Naive B cell (primary cell): ENCODE measurements around the gene TRPM7. TPM values are rescaled to one million over a fixed set of nuclear protein-coding genes. Genes with fewer than 3 reads are reported as not detected.
A peak's percentile ranks its signal among the peaks of the same experiment; 100 is the strongest.
"Not testable (repeated sequence)": the region's sequence is repeated elsewhere in the genome, so short reads cannot be mapped to it uniquely, and the experiment has no call there.

Experiments
- ATAC-seq, 2 donors: fragments of 150-1000 bp; cut with Tn5 transposase; 2 replicates each; pipeline ENCODE4 v1.10.0; 2021; ENCODE audit warnings: low read depth in 2 of 2, mild to moderate bottlenecking in 2 of 2, moderate library complexity in 2 of 2
- DNase-seq: peaks from one replicate; pipeline ENCODE4 v3.0.0; 2022
- H3K27ac Mint-ChIP-seq, 6 donors: one replicate each; pipeline ENCODE4 v1.8.0; 2020 to 2022; ENCODE audit warnings: mild to moderate bottlenecking in 6 of 6, mixed read lengths in 6 of 6, moderate library complexity in 5 of 6, inconsistent platforms in 2 of 6
- H3K27me3 Mint-ChIP-seq, 3 donors: one replicate each; pipeline ENCODE4 v1.8.0; 2021 to 2022; ENCODE audit warnings: mixed read lengths in 3 of 3, mild to moderate bottlenecking in 1 of 3
- H3K36me3 Mint-ChIP-seq, 2 donors: one replicate each; pipeline ENCODE4 v1.8.0; 2020 to 2022; ENCODE audit warnings: mixed read lengths in 2 of 2, inconsistent platforms in 1 of 2, mild to moderate bottlenecking in 1 of 2
- H3K4me1 Mint-ChIP-seq, 3 donors: one replicate each; pipeline ENCODE4 v1.8.0; 2020 to 2022; ENCODE audit warnings: mixed read lengths in 3 of 3, inconsistent platforms in 1 of 3, mild to moderate bottlenecking in 1 of 3, moderate library complexity in 1 of 3
- H3K4me3 Mint-ChIP-seq, 8 donors: one replicate each; pipeline ENCODE4 v1.8.0; 2020 to 2022; ENCODE audit warnings: mild to moderate bottlenecking in 8 of 8, mixed read lengths in 8 of 8, moderate library complexity in 8 of 8, inconsistent platforms in 2 of 8
- H3K9me3 Mint-ChIP-seq, 7 donors: one replicate each; pipeline ENCODE4 v1.8.0; 2020 to 2022; ENCODE audit warnings: mixed read lengths in 7 of 7, mild to moderate bottlenecking in 5 of 7, inconsistent platforms in 2 of 7, moderate library complexity in 1 of 7
- polyA plus RNA-seq, 6 donors: library from polyadenylated mRNA; unstranded; fragments of 300-500 nt; fragmentation: Illumina TruSeq; gene quantifications; one replicate each; pipeline ENCODE4 v1.2.3, GENCODE V29; 2021; ENCODE audit warnings: low read depth in 6 of 6

TRPM7 gene
- polyA plus RNA-seq, 6 donors from 2014 or later: 12.8 to 23.3 (median 17.0) TPM

GRCh38 chr15:50577492-50577891, 109.1 kb downstream of the TRPM7 start:
- Mint-ChIP-seq H3K9me3 (no peaks in the 10 kb centered on the region), H3K4me3 (no peak overlapping the region), H3K36me3 (peaks cover 6 to 27% of the 10 kb centered on the region in 2 donors), H3K27me3 (no peaks in the 10 kb centered on the region), H3K27ac (peak overlapping the region in 3 of 6 donors; percentile 44 to 73 (median 62)), H3K4me1 (no peaks in the 10 kb centered on the region)
- DNase-seq (no peak), ATAC-seq (no peak)

- H3K9me3 Mint-ChIP-seq: no peaks in the 10 kb centered on the region
- no peaks in the 10 kb centered on the region for H3K27me3 Mint-ChIP-seq
- peak overlapping the region in 2 of 6 donors; percentile 1 to 44 for H3K27ac Mint-ChIP-seq
- H3K36me3 Mint-ChIP-seq: peaks cover 0 to 20% of the 10 kb centered on the region in 2 donors
- H3K4me3 Mint-ChIP-seq: no peak overlapping the region
- DNase-seq: no peak
- no peak for ATAC-seq
- H3K4me1 Mint-ChIP-seq: no peaks in the 10 kb centered on the region
Observed at GRCh38 chr15:50576166-50576565, 110.4 kb downstream of the TRPM7 start.

- not testable (repeated sequence) for H3K4me3 Mint-ChIP-seq, DNase-seq, H3K9me3 Mint-ChIP-seq, H3K27me3 Mint-ChIP-seq, ATAC-seq, H3K4me1 Mint-ChIP-seq
- peak overlapping the region in 1 of 6 donors; percentile 10 for H3K27ac Mint-ChIP-seq
- peaks cover 7 to 20% of the 10 kb centered on the region in 2 donors for H3K36me3 Mint-ChIP-seq
Observed at GRCh38 chr15:50573842-50574241, 112.8 kb downstream of the TRPM7 start.

- no peaks in the 10 kb centered on the region for H3K4me1 Mint-ChIP-seq
- H3K4me3 Mint-ChIP-seq: no peak overlapping the region
- no peaks in the 10 kb centered on the region for H3K27me3 Mint-ChIP-seq
- no peak for ATAC-seq
- peaks cover 15 to 18% of the 10 kb centered on the region in 2 donors for H3K36me3 Mint-ChIP-seq
- H3K27ac Mint-ChIP-seq: peak overlapping the region in 1 of 6 donors; percentile 1
- no peak for DNase-seq
- H3K9me3 Mint-ChIP-seq: no peaks in the 10 kb centered on the region
Observed at GRCh38 chr15:50563756-50564155, 122.8 kb downstream of the TRPM7 start.

GRCh38 chr15:50562735-50563640, 123.6 kb downstream of the TRPM7 start:
- Mint-ChIP-seq H3K4me1 (no peaks in the 10 kb centered on the region), H3K27me3 (no peaks in the 10 kb centered on the region), H3K4me3 (no peak overlapping the region), H3K27ac (peak overlapping the region; percentile 3 to 89 (median 46)), H3K36me3 (peaks cover 15 to 18% of the 10 kb centered on the region in 2 donors), H3K9me3 (no peaks in the 10 kb centered on the region)
- no peak for DNase-seq
- ATAC-seq: no peak

GRCh38 chr15:50558012-50558411, 128.6 kb downstream of the TRPM7 start:
- H3K4me3 Mint-ChIP-seq: no peak overlapping the region
- peak overlapping the region in 1 of 6 donors; percentile 54 for H3K27ac Mint-ChIP-seq
- ATAC-seq: no peak
- no peaks in the 10 kb centered on the region for H3K9me3 Mint-ChIP-seq
- H3K4me1 Mint-ChIP-seq: peaks cover 0 to 10% (median 0%) of the 10 kb centered on the region in 3 donors
- H3K36me3 Mint-ChIP-seq: peaks cover 9 to 21% of the 10 kb centered on the region in 2 donors
- DNase-seq: no peak
- no peaks in the 10 kb centered on the region for H3K27me3 Mint-ChIP-seq

- Mint-ChIP-seq H3K4me1 (peaks cover 0 to 10% (median 0%) of the 10 kb centered on the region in 3 donors), H3K4me3 (no peak overlapping the region), H3K9me3 (no peaks in the 10 kb centered on the region), H3K27me3 (no peaks in the 10 kb centered on the region), H3K27ac (peak overlapping the region in 2 of 6 donors; percentile 44 to 74), H3K36me3 (peaks cover 0 to 21% of the 10 kb centered on the region in 2 donors)
- ATAC-seq (no peak), DNase-seq (no peak)
Observed at GRCh38 chr15:50556642-50557371, 129.8 kb downstream of the TRPM7 start.

- DNase-seq (no peak), ATAC-seq (no peak)
- Mint-ChIP-seq H3K27me3 (no peaks in the 10 kb centered on the region), H3K4me3 (no peak overlapping the region), H3K27ac (no peak overlapping the region), H3K4me1 (peaks cover 0 to 9% (median 0%) of the 10 kb centered on the region in 3 donors), H3K9me3 (peaks cover 0 to 2% (median 0%) of the 10 kb centered on the region in 7 donors), H3K36me3 (peaks cover 0 to 6% of the 10 kb centered on the region in 2 donors)
Observed at GRCh38 chr15:50552238-50552637, 134.4 kb downstream of the TRPM7 start.

- Mint-ChIP-seq H3K27me3 (no peaks in the 10 kb centered on the region), H3K36me3 (no peaks in the 10 kb centered on the region), H3K4me3 (no peak overlapping the region), H3K4me1 (peaks cover 0 to 4% (median 0%) of the 10 kb centered on the region in 3 donors), H3K9me3 (peaks cover 0 to 2% (median 0%) of the 10 kb centered on the region in 7 donors), H3K27ac (no peak overlapping the region)
- DNase-seq (no peak), ATAC-seq (no peak)
Observed at GRCh38 chr15:50549326-50549725, 137.3 kb downstream of the TRPM7 start.

GRCh38 chr15:50546566-50546965, 140.0 kb downstream of the TRPM7 start, which contains the start of gene USP50:
USP50 (minus strand) TSS chr15:50546666; CDS start chr15:50546525, 141 bp downstream.
- peaks cover 0 to 2% (median 0%) of the 10 kb centered on the region in 7 donors for H3K9me3 Mint-ChIP-seq
- DNase-seq (no peak), ATAC-seq (no peak)
- H3K4me1 Mint-ChIP-seq: no peaks in the 10 kb centered on the region
- H3K4me3 Mint-ChIP-seq: no peak within 1 kb of the TSS
- H3K36me3 Mint-ChIP-seq: no peaks in the 10 kb centered on the region
- H3K27ac Mint-ChIP-seq: peak within 1 kb of the TSS in 1 of 6 donors; percentile 72
- H3K27me3 Mint-ChIP-seq: no peaks in the 10 kb centered on the region

- Mint-ChIP-seq H3K4me3 (no peak overlapping the region), H3K9me3 (no peaks in the 10 kb centered on the region), H3K36me3 (no peaks in the 10 kb centered on the region), H3K27me3 (no peaks in the 10 kb centered on the region), H3K4me1 (no peaks in the 10 kb centered on the region), H3K27ac (peak overlapping the region in 1 of 6 donors; percentile 62)
- ATAC-seq (no peak), DNase-seq (no peak)
Observed at GRCh38 chr15:50544368-50544767, 142.2 kb downstream of the TRPM7 start.

GRCh38 chr15:50543556-50543955, 143.0 kb downstream of the TRPM7 start:
- Mint-ChIP-seq H3K4me1 (no peaks in the 10 kb centered on the region), H3K27me3 (no peaks in the 10 kb centered on the region)
- ATAC-seq: no peak

GRCh38 chr15:50542887-50543210, 143.7 kb downstream of the TRPM7 start:
- ATAC-seq: no peak
- no peak overlapping the region for H3K27ac Mint-ChIP-seq

More at GRCh38 chr15:50543556-50543955, 143.0 kb downstream of the TRPM7 start:
- no peak overlapping the region for H3K4me3 Mint-ChIP-seq
- no peaks in the 10 kb centered on the region for H3K9me3 Mint-ChIP-seq
- no peak overlapping the region for H3K27ac Mint-ChIP-seq
- H3K36me3 Mint-ChIP-seq: no peaks in the 10 kb centered on the region
- DNase-seq: no peak

More at GRCh38 chr15:50542887-50543210, 143.7 kb downstream of the TRPM7 start:
- no peak for DNase-seq
- Mint-ChIP-seq H3K4me3 (no peak overlapping the region), H3K36me3 (no peaks in the 10 kb centered on the region), H3K27me3 (no peaks in the 10 kb centered on the region), H3K4me1 (no peaks in the 10 kb centered on the region), H3K9me3 (no peaks in the 10 kb centered on the region)
